Activated naive CD4-positive, alpha-beta T cell treated with anti-CD3 and anti-CD28 coated beads for 36 hours (primary cell): ENCODE measurements around the gene ZNF391. TPM values are rescaled to one million over a fixed set of nuclear protein-coding genes. Genes with fewer than 3 reads are reported as not detected.
A peak's percentile ranks its signal among the peaks of the same experiment; 100 is the strongest.
"Not testable (repeated sequence)": the region's sequence is repeated elsewhere in the genome, so short reads cannot be mapped to it uniquely, and the experiment has no call there.

Experiments
- CTCF ChIA-PET: fragments of 350-600 bp; sonication (Branson Sonifier 250); formaldehyde crosslinking; loops from one replicate; lab custom pipeline; 2021; ENCODE audit warnings: antibody characterized with exemption; lab: Charles Lee
- DNase-seq: peaks from one replicate; pipeline ENCODE4 v3.0.0-alpha.2; 2020
- H3K27ac Mint-ChIP-seq: one replicate; pipeline ENCODE4 v1.8.0; 2021; ENCODE audit warnings: mild to moderate bottlenecking, mixed read lengths
- H3K27me3 Mint-ChIP-seq: one replicate; pipeline ENCODE4 v1.8.0; 2021; ENCODE audit warnings: low read depth, mixed read lengths
- H3K36me3 Mint-ChIP-seq: one replicate; pipeline ENCODE4 v1.8.0; 2021; ENCODE audit warnings: low read depth, mixed read lengths
- H3K4me1 Mint-ChIP-seq: one replicate; pipeline ENCODE4 v1.8.0; 2021; ENCODE audit warnings: low read depth, mixed read lengths
- H3K4me3 Mint-ChIP-seq: one replicate; pipeline ENCODE4 v1.8.0; 2021; ENCODE audit warnings: mild to moderate bottlenecking, moderate library complexity, mixed read lengths
- H3K9me3 Mint-ChIP-seq: one replicate; pipeline ENCODE4 v1.8.0; 2021; ENCODE audit warnings: mixed read lengths
- intact Hi-C: fragments of 100-400 bp; cut with micrococcal nuclease; formaldehyde crosslinking; loops from one replicate; pipeline ENCODE4 v1.15.1; 2023
- total RNA-seq, 2 experiments: library from RNA; stranded (reverse); gene quantifications; one replicate each; pipeline ENCODE4 v1.2.3, GENCODE V29; 2021

ZNF391 gene
- 1 to 10 TPM; 3.1 to 3.3 TPM for total RNA-seq

DNA sequence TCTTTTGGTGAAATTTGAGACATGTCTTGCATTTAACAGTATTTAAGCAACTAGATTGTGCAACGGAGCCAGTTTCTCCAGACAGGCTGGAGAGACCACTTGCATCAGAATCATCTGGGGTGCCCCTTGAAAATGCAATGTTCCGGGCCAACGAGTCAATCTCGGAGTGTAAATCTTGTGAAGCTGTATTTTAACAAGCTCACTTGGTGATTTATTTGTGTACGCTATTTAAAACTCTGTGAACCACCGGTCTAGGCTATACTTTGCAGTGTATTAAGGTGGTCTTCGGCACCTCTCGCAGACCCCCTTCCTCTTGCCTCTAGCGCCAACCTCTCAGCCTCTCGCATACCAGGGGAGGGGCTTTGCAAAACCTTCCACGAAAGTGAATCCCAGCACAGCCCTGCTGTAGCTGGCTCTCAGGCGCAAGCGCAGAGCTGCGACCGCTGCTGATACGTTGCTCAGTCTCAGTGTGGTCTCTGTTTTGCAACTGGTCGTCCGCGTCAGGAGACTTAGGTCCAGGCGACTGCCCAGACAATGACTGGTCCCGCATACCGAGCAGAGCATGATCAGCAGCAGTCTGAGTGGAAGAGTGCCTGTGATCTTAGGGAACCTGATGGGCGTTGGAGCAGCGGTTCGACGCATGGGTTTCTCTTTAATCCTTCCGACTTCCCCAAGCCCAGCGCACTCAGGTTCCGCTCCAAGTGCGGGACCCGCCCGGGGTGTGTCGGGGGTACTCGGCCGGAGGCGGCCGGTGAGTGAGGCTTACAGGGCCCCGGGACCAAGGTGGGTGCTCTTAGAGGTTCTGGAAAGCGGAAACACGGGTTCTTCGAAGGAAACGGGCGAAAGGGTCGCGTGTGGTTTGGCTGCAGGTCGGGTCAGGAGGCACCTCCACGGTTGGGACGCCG lies at the start of gene ZNF391:
ZNF391 (plus strand) TSS at position 467 of the 905 bp plus-strand sequence. CDS start 11,612 bp downstream, outside the sequence.
- Mint-ChIP-seq H3K27me3 (no peaks in the 10 kb centered on the region), H3K4me3 (peak within 1 kb of the TSS; percentile 92), H3K27ac (peak within 1 kb of the TSS; percentile 91), H3K9me3 (peaks cover under 1% of the 10 kb centered on the region), H3K36me3 (peaks cover 3% of the 10 kb centered on the region), H3K4me1 (peaks cover 8% of the 10 kb centered on the region)
- CTCF ChIA-PET: interaction anchor here (0.6 to 1.1 kb wide), 3 partner anchors 10 to 76 kb away, joined by 4 to 8 read pairs (median 5); partner anchors contain the start of gene POM121L2
- DNase-seq: peak; percentile 74
- intact Hi-C loops: loop anchor here (1.0 to 2.0 kb wide), 2 partner anchors 13 to 90 kb away; no protein-coding TSS in a partner anchor

DNA sequence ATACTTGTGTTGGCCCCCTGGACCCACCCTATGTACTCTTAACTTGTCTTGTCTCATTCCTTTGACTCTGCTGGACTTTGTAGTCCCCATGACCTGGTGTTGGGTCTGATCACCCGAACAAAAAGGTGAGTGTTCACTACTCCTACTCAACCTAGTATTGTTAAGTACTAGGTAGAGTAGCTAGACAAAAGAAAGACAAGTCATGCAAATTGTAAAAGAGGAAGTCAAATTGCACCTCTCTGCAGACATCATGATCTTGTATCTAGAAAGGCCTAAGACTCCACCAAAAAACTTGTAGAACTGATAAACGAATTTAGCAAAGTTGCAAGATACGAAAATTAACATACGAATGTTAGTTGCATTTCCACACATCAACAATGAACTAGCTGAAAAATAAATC lies 35.7 kb upstream of the ZNF391 start:
- Mint-ChIP-seq H3K4me1 (no peaks in the 10 kb centered on the region), H3K4me3 (no peak overlapping the region), H3K27ac (no peak overlapping the region), H3K36me3 (peaks cover 19% of the 10 kb centered on the region), H3K9me3 (peaks cover 38% of the 10 kb centered on the region), H3K27me3 (peaks cover 1% of the 10 kb centered on the region)
- CTCF ChIA-PET: no interaction called here
- intact Hi-C loops: no loop called here
- no peak for DNase-seq

DNA sequence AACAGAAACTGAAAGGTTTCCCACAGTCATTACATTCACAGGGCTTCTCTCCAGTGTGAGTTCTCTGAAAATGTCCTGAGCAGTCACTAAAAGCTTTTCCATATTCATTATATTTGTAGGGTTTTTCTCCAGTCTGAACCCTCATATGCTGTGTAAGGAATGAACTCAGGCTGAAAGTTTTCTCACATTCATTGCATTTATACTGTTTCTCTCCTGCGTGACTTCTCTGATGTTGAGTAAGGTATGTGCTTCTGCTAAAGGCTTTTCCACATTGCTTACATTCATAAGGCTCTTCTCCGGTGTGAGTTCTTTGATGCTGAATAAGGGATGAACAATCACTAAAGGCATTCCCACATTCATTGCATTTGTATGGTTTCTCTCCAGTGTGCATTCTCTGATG lies 29.8 kb upstream of the ZNF391 start:
- no peak overlapping the region for H3K27ac Mint-ChIP-seq
- peaks cover 57% of the 10 kb centered on the region for H3K9me3 Mint-ChIP-seq
- no peaks in the 10 kb centered on the region for H3K4me1 Mint-ChIP-seq
- DNase-seq: no peak
- no peaks in the 10 kb centered on the region for H3K27me3 Mint-ChIP-seq
- CTCF ChIA-PET: no interaction called here
- peaks cover 48% of the 10 kb centered on the region for H3K36me3 Mint-ChIP-seq
- H3K4me3 Mint-ChIP-seq: no peak overlapping the region
- intact Hi-C loops: no loop called here

DNA sequence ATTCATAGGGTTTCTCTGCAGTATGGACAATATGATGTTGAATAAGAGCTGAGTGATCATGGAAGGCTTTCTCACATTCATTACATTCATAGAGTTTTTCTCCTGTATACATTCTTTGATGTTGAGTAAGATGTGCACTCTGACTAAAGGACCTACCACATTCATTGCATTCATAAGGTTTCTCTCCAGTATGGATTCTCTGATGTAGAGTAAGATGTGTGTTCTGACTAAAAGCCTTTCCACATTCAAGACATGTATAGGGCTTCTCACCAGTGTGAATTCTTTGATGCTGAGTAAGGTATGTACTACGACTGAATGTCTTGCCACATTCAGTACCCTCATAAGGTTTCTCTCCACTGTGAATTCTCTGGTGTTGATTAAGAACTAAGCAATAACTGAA lies 29.3 kb upstream of the ZNF391 start:
- peaks cover 54% of the 10 kb centered on the region for H3K9me3 Mint-ChIP-seq
- no peak for DNase-seq
- H3K27me3 Mint-ChIP-seq: no peaks in the 10 kb centered on the region
- CTCF ChIA-PET: no interaction called here
- no peak overlapping the region for H3K27ac Mint-ChIP-seq
- H3K4me1 Mint-ChIP-seq: no peaks in the 10 kb centered on the region
- H3K36me3 Mint-ChIP-seq: peaks cover 46% of the 10 kb centered on the region
- intact Hi-C loops: no loop called here
- H3K4me3 Mint-ChIP-seq: no peak overlapping the region

DNA sequence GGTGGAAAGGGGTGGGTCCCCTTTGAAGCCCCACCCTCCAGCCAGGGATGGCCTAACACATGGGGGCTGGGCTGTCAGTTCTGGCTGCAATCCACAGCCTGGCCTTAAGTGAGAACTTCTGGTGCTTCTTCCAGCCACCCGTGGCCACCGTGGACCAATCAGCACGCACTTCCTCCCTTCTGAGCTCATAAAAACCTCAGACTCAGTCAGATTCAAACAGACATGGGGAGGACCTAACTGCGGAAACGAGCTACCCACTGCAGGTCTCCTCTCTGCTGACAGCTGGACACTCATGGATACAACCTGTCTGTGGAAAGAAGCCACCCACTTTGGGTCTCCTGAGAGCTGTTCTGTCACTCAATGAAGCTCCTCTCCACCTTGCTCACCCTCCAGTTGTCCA lies 20.4 kb upstream of the ZNF391 start:
- Mint-ChIP-seq H3K27me3 (no peaks in the 10 kb centered on the region), H3K4me1 (no peaks in the 10 kb centered on the region), H3K27ac (no peak overlapping the region), H3K36me3 (peaks cover 28% of the 10 kb centered on the region), H3K9me3 (peaks cover 2% of the 10 kb centered on the region), H3K4me3 (no peak overlapping the region)
- DNase-seq: no peak
- CTCF ChIA-PET: no interaction called here
- intact Hi-C loops: no loop called here

DNA sequence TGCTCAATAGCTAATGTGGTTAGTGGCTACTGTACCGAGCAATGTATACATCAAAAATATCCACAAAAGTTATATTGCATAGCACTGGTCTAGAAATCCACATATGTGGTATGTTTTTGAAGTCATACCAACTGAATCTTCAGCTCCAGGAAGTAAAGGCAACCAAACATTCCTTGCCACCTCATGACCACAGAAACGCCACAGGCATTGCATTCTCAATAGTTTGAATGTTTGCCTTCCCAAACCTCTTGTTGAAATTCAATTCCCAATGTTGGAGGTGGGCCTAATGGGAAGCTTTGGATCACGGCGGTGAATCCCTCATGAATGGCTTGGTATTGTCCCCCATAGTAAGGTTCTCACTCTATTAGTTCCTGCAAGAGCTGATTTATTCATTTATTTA lies 18.2 kb upstream of the ZNF391 start:
- intact Hi-C loops: no loop called here
- Mint-ChIP-seq H3K36me3 (peaks cover 23% of the 10 kb centered on the region), H3K4me1 (peaks cover 14% of the 10 kb centered on the region), H3K27ac (no peak overlapping the region), H3K27me3 (no peaks in the 10 kb centered on the region), H3K9me3 (peaks cover 2% of the 10 kb centered on the region), H3K4me3 (no peak overlapping the region)
- DNase-seq: no peak
- CTCF ChIA-PET: no interaction called here

DNA sequence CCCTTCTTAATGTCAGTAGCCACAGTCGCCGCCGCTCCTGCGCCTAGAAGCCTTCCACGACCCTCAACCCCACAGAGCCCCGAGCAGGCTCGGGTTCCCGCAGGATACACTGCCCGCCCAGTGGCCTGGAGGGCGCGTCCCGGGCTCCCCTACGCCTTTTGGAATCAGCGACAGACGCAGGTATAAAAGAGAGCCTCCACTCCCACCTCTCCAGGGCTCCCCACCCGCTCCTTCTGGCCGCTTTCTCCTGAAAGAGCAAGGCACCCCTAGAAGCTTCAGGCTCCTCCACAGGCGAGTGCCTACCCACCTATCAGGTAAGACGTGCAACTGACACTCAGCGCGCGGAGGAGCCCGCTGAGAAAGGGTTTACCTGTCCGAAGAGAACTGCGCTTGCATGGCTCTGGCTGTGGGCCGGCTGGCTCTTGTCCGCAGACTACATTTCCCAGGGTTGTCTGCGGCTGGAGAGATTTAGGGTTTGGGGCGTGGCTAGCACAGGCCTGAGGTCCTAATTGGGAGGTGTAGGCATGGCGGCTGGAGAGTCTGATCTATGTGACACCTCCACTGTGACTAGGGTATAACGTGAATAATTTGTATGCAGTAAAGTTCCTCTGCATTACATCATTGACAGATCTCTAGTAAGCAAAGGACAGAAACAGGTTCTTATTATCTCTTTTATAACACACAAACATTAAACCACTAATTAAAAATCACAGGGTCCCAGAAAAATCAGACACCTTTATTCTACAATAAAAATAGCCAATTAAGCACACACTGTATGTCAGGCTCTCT lies 13.5 kb upstream of the ZNF391 start:
- H3K4me3 Mint-ChIP-seq: peak overlapping the region; percentile 82
- no peaks in the 10 kb centered on the region for H3K27me3 Mint-ChIP-seq
- CTCF ChIA-PET: no interaction called here
- H3K4me1 Mint-ChIP-seq: peaks cover 18% of the 10 kb centered on the region
- DNase-seq: peak; percentile 89
- H3K9me3 Mint-ChIP-seq: no peaks in the 10 kb centered on the region
- H3K27ac Mint-ChIP-seq: peak overlapping the region; percentile 67
- H3K36me3 Mint-ChIP-seq: peaks cover 2% of the 10 kb centered on the region
- intact Hi-C loops: loop anchor here (1.0 to 5.0 kb wide), 5 partner anchors 13 to 377 kb away; partner anchors contain the start of genes POM121L2 and ZNF391

DNA sequence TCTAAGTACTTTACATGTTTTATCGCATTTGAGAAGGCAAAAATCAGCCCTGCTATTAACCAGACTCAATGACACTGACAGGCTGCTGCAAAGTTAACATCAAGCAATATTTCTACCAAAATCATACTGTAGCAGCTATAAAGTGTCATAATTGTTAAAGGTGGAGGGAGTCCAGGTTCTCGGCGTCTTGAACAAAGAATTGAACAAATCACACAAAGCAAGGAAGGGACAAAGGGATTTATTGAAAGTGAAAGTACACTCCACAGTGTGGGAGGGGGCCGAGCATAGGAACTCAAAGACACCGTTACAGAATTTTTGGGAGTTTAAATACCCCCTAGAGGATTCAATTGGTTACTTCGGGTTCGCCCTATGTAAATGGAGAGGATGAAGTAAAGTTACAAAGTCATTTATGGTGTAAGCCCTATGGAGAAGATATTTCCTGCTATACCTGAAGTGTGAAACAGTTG lies 12.9 kb upstream of the ZNF391 start:
- CTCF ChIA-PET: no interaction called here
- intact Hi-C loops: loop anchor here (1.0 to 5.0 kb wide), 5 partner anchors 13 to 377 kb away; partner anchors contain the start of genes POM121L2 and ZNF391
- H3K9me3 Mint-ChIP-seq: no peaks in the 10 kb centered on the region
- H3K36me3 Mint-ChIP-seq: peaks cover 2% of the 10 kb centered on the region
- H3K27ac Mint-ChIP-seq: peak overlapping the region; percentile 67
- H3K27me3 Mint-ChIP-seq: no peaks in the 10 kb centered on the region
- peak; percentile 15 for DNase-seq
- peaks cover 18% of the 10 kb centered on the region for H3K4me1 Mint-ChIP-seq
- H3K4me3 Mint-ChIP-seq: peak overlapping the region; percentile 82

DNA sequence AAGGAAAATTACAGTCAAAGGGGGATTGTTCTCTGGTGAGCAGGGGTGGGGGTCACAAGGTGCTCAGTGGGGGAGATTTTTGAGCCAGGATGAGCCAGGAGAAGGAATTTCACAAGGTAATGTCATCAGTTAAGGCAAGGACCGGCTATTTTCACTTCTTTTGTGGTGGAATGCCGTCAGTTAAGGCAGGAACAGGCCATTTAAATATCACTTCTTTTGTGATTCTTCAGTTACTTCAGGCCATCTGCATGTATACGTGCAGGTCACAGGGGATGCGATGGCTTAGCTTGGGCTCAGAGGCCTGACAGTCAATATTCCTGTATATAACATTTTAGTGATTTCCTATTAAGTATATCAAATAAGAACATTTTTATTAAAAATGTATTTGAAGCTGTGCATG lies 10.2 kb upstream of the ZNF391 start:
- H3K9me3 Mint-ChIP-seq, CTCF ChIA-PET, DNase-seq, H3K27ac Mint-ChIP-seq, H3K4me3 Mint-ChIP-seq, H3K36me3 Mint-ChIP-seq, H3K27me3 Mint-ChIP-seq: not testable (repeated sequence)
- intact Hi-C loops: loop anchor here (5.0 kb wide), 2 partner anchors 309 to 374 kb away; no protein-coding TSS in a partner anchor
- H3K4me1 Mint-ChIP-seq: peaks cover 18% of the 10 kb centered on the region

DNA sequence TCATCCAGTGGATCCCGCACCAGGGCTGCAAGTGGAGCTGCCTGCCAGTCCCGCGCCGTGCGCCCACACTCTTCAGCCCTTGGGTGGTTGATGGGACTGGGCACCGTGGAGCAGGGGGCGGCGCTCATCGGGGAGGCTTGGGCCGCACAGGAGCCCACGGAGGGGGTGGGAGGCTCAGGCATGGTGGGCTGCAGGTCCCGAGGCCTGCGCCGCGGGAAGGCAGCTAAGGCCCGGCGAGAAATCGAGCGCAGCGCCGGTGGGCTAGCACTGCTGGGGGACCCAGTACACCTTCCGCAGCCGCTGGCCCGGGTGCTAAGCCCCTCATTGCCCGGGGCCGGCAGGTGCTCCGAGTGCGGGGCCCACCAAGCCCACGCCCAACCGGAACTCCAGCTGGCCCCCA lies 7.6 kb upstream of the ZNF391 start:
- H3K9me3 Mint-ChIP-seq, H3K27me3 Mint-ChIP-seq, H3K4me3 Mint-ChIP-seq, H3K27ac Mint-ChIP-seq, CTCF ChIA-PET, H3K36me3 Mint-ChIP-seq, DNase-seq, intact Hi-C loops, H3K4me1 Mint-ChIP-seq: not testable (repeated sequence)

DNA sequence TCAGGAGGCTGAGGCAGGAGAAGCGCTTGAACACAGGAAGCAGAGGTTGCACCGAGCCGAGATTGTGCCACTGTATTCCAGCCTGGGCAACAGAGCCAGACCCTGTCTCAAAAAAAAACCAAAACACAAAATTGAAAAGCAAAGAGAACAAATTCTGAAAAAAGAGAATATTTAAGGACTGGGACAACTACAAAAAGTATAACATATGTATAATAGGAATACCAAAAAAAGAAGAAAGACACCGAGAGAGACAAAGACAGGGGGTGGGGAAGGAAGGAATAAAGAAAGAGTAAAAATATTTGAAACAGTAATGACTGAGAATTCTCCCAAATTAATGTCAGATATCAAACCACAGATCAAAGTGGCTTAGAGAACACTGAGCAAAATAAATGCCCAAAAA lies 5.5 kb upstream of the ZNF391 start:
- Mint-ChIP-seq H3K36me3 (peaks cover 3% of the 10 kb centered on the region), H3K27ac (no peak overlapping the region), H3K27me3 (no peaks in the 10 kb centered on the region), H3K4me1 (peaks cover 2% of the 10 kb centered on the region), H3K9me3 (peaks cover 6% of the 10 kb centered on the region), H3K4me3 (no peak overlapping the region)
- DNase-seq: no peak
- intact Hi-C loops: no loop called here
- CTCF ChIA-PET: no interaction called here

DNA sequence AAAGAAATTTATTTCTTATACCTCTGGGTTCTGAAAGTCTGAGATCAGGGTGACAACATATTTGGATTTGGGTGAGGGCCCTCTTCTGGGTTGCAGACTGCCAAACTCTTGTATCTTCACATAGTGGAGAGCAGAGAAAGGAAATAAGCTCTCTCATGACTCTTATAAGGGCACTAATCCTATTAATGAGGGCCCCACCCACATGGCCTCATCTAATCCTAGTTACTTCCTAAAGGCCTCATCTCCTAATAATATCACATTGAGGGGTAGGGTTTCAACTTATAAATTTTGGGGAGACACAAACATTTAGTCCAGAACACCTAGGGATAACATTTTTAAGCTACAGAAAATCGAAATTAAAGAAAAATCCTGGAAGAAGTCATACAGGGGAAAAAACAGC lies 5.1 kb upstream of the ZNF391 start:
- no peak for DNase-seq
- Mint-ChIP-seq H3K27ac (no peak overlapping the region), H3K36me3 (peaks cover 3% of the 10 kb centered on the region), H3K4me3 (no peak overlapping the region), H3K4me1 (peaks cover 2% of the 10 kb centered on the region), H3K9me3 (peaks cover 6% of the 10 kb centered on the region), H3K27me3 (no peaks in the 10 kb centered on the region)
- intact Hi-C loops: no loop called here
- CTCF ChIA-PET: no interaction called here
